ENCODE results near the gene LY6G5B.

LY6G5B gene

DNA sequence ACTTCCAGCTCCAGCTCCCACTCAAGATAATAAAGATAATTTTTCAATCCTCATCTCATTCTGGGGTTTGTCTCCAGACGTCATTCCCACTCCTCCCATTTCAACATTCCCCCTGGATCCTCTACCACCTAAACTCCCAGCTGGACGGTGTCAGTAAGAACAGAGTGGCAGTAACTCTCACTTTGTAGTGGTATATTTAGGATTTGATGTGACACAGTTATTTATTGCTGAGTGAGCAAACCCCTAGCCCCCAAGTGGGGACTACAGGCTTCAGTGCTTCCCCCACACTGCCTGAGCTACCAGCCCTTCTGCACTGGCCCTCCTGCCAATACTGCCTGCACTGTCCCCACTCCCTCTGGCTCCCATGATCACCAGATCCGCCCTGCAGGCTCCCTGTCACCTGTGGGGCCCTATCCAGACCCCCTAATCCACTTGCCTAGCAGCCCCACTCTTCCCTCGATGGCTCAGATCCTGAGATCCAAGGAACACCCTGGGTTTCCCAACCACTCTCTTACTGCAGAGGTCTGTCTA is 11.6 kb upstream of the LY6G5B start:
- DNase-seq (ENCODE audit: low read depth) = no peak
- no peak overlapping the region for H3K4me3 ChIP-seq (ENCODE audit: low read depth, low read length)
- TF ChIP-seq, protein P1, sequence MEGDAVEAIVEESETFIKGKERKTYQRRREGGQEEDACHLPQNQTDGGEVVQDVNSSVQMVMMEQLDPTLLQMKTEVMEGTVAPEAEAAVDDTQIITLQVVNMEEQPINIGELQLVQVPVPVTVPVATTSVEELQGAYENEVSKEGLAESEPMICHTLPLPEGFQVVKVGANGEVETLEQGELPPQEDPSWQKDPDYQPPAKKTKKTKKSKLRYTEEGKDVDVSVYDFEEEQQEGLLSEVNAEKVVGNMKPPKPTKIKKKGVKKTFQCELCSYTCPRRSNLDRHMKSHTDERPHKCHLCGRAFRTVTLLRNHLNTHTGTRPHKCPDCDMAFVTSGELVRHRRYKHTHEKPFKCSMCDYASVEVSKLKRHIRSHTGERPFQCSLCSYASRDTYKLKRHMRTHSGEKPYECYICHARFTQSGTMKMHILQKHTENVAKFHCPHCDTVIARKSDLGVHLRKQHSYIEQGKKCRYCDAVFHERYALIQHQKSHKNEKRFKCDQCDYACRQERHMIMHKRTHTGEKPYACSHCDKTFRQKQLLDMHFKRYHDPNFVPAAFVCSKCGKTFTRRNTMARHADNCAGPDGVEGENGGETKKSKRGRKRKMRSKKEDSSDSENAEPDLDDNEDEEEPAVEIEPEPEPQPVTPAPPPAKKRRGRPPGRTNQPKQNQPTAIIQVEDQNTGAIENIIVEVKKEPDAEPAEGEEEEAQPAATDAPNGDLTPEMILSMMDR (IDR thresholded peaks at IDR 0.05; ENCODE audit: insufficient read depth, low read depth, low read length, missing control alignments) = no peak

DNA sequence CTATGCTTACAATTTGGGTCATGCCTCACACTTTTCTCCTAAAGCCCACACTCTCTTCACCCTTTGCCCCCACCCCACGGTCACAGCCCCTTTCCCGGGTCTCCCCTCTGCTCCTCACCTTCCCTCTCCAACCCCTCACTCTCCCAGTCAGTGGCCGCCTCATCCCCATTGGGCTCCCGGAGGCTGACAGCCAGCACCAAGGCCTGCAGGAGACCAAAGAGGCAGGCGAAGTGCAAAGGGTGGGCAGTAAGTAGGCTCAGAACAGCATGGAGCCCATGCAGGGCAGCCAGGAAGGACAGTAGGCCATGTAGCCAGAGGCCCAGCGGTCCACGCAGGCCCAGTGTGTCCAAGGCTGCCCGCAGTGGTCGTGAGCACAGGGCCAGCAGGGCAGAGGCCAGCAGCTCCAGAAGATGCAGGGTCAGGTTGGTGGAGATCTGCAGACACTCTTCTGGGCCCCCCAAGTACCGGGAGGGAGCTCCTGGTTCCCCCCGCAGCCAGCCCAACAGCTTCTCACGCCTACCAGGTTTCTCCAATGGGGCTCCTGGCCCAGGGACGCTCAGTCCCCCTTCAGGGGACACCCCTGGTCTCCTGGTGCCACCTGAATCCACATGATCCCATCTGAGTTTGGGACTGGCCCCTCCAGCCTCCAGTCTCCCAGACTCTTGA is 10.7 kb upstream of the LY6G5B start:
- DNase-seq (ENCODE audit: low read depth) = no peak
- peak overlapping the region; percentile 73 for H3K4me3 ChIP-seq (ENCODE audit: low read depth, low read length)
- TF ChIP-seq, protein P1 (IDR thresholded peaks at IDR 0.05; ENCODE audit: insufficient read depth, low read depth, low read length, missing control alignments) = no peak

DNA sequence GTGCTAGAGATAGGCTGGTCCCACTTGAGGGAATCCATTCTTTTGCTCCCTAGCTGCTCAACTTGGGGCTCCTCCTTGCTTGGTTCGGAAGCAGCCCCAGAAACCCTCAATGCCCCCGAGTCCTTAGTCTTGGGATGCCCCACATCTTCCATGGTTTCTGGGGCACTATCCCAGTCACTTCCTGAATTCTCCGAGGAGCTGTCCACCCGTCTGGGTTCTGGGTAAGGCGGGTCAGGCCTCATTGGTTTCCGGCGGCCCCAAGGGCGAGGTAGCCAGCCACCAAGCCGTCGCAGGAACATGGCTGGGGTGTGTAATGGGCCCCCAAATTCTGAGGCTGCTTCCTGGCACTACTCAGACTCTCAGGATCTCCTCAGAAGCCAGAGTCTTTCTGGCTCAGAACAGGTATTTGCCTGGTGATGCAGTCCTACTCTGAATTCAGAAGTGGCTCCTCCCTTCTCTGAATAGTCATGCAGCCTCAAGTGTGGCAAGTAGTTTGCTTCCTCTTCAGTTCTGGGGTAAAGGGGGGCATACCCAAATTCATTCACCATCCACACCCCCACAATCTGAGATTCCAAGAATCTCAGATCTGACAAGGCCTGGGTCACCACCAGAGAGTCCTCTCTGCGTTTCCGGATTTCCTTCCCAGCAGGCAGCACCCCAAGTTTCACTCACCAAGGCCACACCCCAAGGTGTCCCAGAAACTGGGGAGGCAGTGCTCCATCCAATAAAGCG is 10.0 kb upstream of the LY6G5B start:
- TF ChIP-seq, protein P1 (IDR thresholded peaks at IDR 0.05; ENCODE audit: insufficient read depth, low read depth, low read length, missing control alignments) = no peak
- peak overlapping the region; percentile 73 for H3K4me3 ChIP-seq (ENCODE audit: low read depth, low read length)
- DNase-seq (ENCODE audit: low read depth) = peak; percentile 44

DNA sequence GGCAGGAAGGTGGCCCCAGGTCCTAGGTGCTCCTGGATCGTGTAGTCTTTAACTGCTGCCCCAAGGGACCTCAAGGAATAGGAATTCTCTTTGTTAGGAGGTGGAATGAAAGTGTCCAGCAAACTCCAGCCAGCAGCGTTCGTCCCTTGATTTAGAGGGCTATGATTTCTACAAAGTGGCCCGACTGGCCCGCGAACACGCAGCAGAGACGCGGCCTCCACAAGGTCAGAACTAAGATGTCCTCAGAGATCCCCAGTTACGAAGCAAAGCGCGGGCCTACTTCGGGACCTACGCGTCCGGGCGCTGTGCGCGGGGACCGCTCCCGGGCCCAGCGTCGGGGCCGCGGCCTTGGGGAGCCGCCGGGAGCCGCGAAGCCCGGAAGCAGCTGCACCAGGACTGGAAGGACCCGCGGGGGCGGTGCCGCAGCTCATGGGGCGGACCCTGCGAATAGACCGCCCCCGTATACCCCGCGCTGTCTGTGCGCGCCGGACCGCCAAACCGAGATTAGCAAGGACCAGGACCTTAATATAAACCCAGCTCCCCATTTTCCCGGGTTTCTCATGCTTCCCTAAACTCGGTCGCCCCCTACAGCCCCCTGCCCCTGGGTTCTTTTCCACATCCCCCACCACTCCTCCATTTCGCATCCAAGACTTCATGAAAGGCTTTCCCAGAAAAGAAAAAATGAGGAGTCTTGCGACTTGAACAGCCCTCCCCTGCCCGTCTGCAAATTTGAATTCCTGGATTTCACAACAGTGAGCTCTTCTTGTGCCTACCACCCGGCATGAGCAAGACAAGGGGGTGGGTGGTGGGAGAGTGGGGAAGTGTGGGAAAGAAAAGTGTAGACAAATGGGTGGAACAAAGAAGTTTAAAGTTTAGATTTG is 9.2 kb upstream of the LY6G5B start, which contains the start of gene C6orf47:
Gene C6orf47 (minus strand): TSS at position 398 of the 881 bp plus-strand sequence. CDS start 831 bp downstream, outside the sequence.
- TF ChIP-seq, protein P1 (IDR thresholded peaks at IDR 0.05; ENCODE audit: insufficient read depth, low read depth, low read length, missing control alignments) = no peak
- peak; percentile 90 for DNase-seq (ENCODE audit: low read depth)

DNA sequence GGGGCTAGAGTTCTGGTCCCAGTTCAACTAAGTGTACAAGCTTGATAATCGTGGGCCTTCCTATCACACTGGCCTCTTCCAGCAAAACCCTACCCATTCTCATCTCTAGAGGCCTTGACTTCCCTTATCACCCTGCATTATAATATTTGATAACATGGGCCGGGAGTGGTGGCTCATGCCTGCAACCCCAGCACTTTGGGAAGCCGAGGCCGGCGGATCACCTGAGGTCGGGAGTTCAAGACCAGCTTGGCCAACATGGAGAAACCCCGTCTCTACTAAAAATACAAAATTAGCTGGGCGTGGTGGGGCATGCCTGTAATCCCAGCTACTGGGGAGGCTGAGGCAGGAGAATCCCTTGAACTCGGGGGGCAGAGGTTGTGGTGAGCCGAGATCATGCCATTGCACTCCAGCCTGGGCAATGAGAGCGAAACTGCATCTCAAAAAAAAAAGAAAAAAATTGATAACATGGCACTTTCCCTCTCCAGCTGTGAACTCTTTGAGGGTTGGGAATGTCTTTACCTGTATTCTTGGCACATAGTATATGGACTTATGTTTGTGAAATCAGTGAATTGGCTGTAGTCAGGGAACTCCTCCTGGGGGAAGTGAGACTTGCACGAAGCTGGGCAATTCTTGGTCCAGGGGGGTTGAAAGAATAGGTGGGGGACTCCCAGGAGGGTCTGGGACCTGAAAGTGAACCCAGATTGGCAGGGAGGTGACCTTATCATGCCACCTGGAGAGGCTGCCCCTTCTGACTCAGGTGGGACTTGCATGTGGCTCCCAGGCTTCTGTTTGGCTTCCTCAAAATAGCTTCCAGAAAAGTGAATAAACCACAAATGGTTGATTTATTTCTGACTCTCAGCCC is 8.3 kb upstream of the LY6G5B start:
- H3K4me3 ChIP-seq (ENCODE audit: low read depth, low read length) = peak overlapping the region; percentile 73
- TF ChIP-seq, protein P1 (IDR thresholded peaks at IDR 0.05; ENCODE audit: insufficient read depth, low read depth, low read length, missing control alignments) = no peak
- peak; percentile 37 for DNase-seq (ENCODE audit: low read depth)

More for the DNA sequence above, 9.2 kb upstream of the LY6G5B start, which contains the start of gene C6orf47:
- H3K4me3 ChIP-seq (ENCODE audit: low read depth, low read length) = peak within 1 kb of the TSS; percentile 73
